PFSK-1 (cell line): ENCODE data around the gene SUPT20HL2.

Source experiments
- FOXP2 ChIP-seq: optimal IDR thresholded peaks from 2 replicates; pipeline ENCODE3; 2011; ENCODE audit warnings: borderline replicate concordance, control low read depth, inconsistent platforms; ENCODE audit not compliant: insufficient read depth; ENCODE audit errors: extremely low read length, extremely low read depth
- POLR2AphosphoS5 ChIP-seq: IDR thresholded peaks from 2 replicates; pipeline ENCODE4 v1.6.1; 2012; ENCODE audit warnings: low read depth, mild to moderate bottlenecking, control low read depth, low read length, moderate library complexity
- SIN3A ChIP-seq: IDR thresholded peaks from 2 replicates; pipeline ENCODE4 v1.6.1; 2012; ENCODE audit warnings: mild to moderate bottlenecking, low read length, moderate library complexity, borderline replicate concordance; ENCODE audit not compliant: insufficient read depth
- TAF1 ChIP-seq: IDR thresholded peaks from 2 replicates; pipeline ENCODE4 v1.6.1; 2012; ENCODE audit warnings: low read length, control low read depth, borderline replicate concordance; ENCODE audit not compliant: insufficient read depth
- TF ChIP-seq, protein P1 (sequence below), 2 experiments: IDR thresholded peaks; 2 replicates each; pipeline versions ENCODE4 v1.6.1 to v1.8.0; 2011 to 2012; ENCODE audit warnings: low read depth in 2 of 2, low read length in 2 of 2, control low read depth in 1 of 2, inconsistent platforms in 1 of 2, mild to moderate bottlenecking in 1 of 2, moderate library complexity in 1 of 2; ENCODE audit not compliant: insufficient read depth in 1 of 2

SUPT20HL2 gene

DNA sequence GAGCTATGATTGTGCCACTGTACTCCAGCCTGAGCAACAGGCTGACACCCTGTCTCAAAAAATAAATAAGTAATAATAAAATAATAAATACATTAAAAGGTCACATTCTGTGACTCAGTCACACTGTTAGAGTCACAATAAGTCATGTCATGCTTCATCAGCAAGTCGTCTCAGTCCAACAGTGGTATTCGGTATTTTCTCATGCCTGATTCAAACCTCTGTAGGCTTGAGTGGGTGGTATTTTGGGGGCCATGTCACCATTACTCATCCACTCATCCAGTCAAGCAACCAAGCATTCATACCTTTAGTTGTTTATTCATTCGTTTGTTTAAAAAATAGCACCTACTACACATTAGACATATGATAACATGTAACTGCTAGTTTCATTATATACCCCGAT lies 46.9 kb downstream of the SUPT20HL2 start:
- TF ChIP-seq, protein P1, sequence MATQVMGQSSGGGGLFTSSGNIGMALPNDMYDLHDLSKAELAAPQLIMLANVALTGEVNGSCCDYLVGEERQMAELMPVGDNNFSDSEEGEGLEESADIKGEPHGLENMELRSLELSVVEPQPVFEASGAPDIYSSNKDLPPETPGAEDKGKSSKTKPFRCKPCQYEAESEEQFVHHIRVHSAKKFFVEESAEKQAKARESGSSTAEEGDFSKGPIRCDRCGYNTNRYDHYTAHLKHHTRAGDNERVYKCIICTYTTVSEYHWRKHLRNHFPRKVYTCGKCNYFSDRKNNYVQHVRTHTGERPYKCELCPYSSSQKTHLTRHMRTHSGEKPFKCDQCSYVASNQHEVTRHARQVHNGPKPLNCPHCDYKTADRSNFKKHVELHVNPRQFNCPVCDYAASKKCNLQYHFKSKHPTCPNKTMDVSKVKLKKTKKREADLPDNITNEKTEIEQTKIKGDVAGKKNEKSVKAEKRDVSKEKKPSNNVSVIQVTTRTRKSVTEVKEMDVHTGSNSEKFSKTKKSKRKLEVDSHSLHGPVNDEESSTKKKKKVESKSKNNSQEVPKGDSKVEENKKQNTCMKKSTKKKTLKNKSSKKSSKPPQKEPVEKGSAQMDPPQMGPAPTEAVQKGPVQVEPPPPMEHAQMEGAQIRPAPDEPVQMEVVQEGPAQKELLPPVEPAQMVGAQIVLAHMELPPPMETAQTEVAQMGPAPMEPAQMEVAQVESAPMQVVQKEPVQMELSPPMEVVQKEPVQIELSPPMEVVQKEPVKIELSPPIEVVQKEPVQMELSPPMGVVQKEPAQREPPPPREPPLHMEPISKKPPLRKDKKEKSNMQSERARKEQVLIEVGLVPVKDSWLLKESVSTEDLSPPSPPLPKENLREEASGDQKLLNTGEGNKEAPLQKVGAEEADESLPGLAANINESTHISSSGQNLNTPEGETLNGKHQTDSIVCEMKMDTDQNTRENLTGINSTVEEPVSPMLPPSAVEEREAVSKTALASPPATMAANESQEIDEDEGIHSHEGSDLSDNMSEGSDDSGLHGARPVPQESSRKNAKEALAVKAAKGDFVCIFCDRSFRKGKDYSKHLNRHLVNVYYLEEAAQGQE (IDR thresholded peaks at IDR 0.05; ENCODE audit: insufficient read depth in 1 of 2, low read depth in 2 of 2, low read length in 2 of 2), result no peak
- TF ChIP-seq SIN3A, result no peak
- TF ChIP-seq TAF1, result no peak
- no peak for TF ChIP-seq POLR2AphosphoS5
- TF ChIP-seq FOXP2, result no peak

DNA sequence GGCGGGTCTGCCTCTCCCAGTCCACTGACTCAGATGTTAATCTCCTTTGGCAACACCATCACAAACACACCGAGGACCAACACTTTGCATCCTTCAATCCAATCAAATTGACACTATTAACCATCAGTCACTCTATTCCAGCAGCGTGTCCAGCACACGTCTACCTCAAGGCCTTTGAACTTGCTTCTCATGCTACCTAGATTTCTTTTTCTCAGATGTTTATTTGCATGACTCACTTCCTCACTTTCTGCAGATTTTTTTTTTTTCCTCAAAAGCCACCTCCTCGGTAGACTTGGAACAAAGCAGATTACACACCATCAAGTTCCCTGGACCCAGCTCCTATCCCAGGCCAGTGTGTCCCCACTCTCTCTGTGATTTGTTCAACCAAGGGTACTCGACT lies 49.5 kb downstream of the SUPT20HL2 start:
- no peak for TF ChIP-seq TAF1
- no peak for TF ChIP-seq POLR2AphosphoS5
- TF ChIP-seq, protein P1 (IDR thresholded peaks at IDR 0.05; ENCODE audit: insufficient read depth in 1 of 2, low read depth in 2 of 2, low read length in 2 of 2), result no peak
- no peak for TF ChIP-seq FOXP2
- TF ChIP-seq SIN3A, result no peak

DNA sequence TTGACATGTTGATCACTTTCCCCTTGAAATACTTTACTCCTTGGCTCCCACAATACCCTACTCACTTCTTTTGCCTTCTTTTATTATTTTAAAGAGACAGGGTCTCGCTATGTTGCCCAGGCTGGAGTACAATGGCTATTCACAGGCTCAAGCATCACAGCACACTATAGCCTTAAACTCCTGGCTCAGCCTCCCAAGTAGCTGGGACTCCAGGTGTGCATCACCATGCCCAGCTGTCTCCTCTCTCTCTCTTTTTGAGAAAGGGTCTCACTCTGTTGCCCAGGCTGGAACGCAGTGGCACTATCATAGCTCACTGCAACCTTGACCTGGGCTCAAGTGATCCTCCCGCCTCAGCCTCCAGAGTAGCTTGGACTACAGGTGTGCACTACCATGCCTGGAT lies 51.6 kb downstream of the SUPT20HL2 start:
- no peak for TF ChIP-seq POLR2AphosphoS5
- TF ChIP-seq SIN3A, result no peak
- TF ChIP-seq FOXP2, result no peak
- TF ChIP-seq, protein P1 (IDR thresholded peaks at IDR 0.05; ENCODE audit: insufficient read depth in 1 of 2, low read depth in 2 of 2, low read length in 2 of 2), result no peak
- TF ChIP-seq TAF1, result no peak
